ENCODE measurements around the gene EIF4A3.
A peak's percentile ranks its signal among the peaks of the same experiment; 100 is the strongest.

EIF4A3 gene

GRCh38 chr17:80147035-80147822 is at the start of gene EIF4A3:
Gene EIF4A3, minus strand, starts transcription at chr17:80147128. Its CDS starts 167 bp downstream, at chr17:80146961.
- peak; percentile 99 for DNase-seq (ENCODE audit: low spot score)

GRCh38 chr17:80196652-80197051 is 49.7 kb upstream of the EIF4A3 start:
- no peak for DNase-seq (ENCODE audit: low spot score)

DNA sequence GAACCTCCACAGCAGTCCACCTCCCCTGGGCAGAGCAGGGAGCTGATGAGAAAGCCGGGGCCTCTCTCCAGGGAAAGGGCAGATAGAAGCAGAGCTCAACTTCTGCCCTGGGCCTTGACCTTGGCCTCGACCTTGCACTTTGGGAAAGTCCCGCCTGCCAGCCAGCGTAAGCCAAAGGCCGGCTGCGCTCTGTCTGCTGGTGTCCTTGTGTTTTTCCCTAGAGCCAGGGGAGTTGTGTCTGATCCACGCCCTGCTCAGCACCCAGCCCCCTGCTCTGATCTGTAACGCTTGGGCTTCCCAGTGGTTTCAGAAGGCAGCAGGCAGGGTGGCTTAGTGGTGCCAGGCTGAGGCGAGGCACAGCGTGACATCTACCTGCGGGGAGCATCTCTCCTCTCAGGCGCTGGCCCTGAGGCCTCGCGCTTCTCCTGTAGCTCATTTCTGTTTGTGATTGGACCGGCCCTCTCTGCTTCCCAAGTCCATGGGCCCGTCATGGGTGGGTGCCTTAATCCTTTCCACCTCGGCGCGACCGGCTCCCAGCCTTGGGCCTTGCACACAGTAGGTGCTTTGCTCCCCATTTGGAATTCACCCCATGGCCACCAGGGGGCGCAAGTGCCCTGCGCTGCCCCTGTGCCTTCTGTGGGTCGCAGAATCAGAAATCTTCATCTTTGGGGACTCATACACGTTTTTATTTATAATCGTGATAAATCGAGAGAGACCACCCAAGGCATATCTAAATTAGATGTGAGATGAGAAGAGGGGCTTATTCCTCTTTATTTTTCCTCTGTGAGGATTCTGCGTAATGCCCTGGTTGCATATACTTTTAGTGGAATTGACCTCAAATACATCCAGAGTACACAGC is 49.0 kb upstream of the EIF4A3 start:
- no peak for DNase-seq (ENCODE audit: low spot score)

- no peak for DNase-seq (ENCODE audit: low spot score)
Measured at GRCh38 chr17:80195141-80195540, 48.2 kb upstream of the EIF4A3 start.

GRCh38 chr17:80191865-80192661 is 45.1 kb upstream of the EIF4A3 start:
- DNase-seq (ENCODE audit: low spot score) = peak; percentile 64

DNA sequence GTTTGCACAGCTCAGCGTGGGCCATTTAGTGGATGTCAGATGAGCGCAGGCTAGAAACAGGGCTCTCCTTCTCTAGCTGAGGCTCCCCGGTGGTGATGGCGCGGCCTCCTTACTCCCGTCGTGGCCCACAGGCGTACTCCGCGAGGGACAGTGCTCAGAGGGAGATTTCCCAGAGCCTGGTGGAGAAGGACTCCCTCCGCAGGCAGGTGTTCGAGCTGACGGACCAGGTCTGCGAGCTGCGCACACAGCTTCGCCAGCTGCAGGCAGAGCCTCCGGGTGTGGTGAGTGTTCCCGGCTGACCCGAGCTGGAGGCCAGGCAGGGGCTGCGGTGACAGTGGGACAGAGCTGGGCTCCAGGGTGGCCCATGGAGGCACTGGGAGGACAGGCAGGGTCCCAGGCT is 44.3 kb upstream of the EIF4A3 start:
- DNase-seq (ENCODE audit: low spot score) = no peak

DNA sequence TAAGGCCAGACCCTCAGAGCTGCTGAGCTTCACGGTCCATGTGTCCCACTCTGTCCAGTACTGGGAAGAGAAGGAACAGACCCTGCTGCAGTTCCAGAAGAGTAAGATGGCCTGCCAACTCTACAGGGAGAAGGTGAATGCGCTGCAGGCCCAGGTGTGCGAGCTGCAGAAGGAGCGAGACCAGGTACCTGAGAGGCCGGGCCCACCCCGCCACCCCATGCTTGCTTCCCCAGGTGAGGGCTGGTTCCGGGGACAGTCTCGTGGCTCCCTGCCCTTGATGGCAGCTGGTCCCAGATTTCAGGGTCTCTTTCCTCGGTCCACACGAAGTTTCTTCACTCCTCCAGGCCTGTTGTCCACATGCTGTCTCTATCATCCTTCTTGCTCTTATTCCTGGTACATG is 43.8 kb upstream of the EIF4A3 start:
- DNase-seq (ENCODE audit: low spot score) = no peak

- no peak for DNase-seq (ENCODE audit: low spot score)
Measured at GRCh38 chr17:80189611-80190010, 42.7 kb upstream of the EIF4A3 start.

DNA sequence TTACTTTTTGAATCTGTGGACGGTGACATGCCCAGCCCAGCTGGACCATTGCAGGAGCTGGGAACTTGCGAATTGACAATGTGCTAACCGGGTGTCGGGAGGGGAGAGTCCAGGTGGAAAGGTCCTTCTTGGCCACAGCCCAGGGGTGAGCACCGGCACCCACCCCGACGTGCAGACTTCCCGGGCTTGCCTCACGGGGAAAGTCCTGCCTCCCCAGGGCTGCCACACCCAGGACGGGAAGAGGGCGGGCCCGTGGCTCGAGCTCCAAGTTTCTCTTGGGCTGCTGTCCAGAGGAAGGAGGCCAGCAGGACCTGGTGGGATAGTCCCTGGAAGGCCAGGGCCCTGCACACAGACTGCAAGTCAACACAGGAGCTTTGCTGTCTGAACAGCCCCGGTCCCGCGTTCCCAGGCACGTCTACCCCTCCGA is 40.6 kb upstream of the EIF4A3 start:
- DNase-seq (ENCODE audit: low spot score) = no peak

DNA sequence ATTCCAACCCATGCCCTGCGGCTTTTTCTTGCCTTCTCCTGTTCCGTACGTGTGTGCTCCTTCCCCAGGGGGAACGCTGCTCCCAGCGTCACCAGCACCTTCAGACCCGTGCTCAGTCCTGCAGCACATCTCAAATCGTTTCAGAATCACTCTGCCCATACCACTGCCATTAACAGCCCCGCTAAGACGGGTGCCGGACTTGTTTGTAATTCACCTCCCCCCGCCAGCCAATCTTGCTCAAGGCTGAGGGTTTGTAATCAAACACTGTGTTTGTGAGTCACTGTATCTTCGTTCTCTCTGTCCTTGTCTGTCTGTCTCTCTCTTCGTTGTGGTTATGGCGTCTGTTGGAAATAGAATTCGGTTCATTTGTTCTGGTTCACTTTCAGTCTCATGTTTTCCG is 40.2 kb upstream of the EIF4A3 start:
- no peak for DNase-seq (ENCODE audit: low spot score)

DNA sequence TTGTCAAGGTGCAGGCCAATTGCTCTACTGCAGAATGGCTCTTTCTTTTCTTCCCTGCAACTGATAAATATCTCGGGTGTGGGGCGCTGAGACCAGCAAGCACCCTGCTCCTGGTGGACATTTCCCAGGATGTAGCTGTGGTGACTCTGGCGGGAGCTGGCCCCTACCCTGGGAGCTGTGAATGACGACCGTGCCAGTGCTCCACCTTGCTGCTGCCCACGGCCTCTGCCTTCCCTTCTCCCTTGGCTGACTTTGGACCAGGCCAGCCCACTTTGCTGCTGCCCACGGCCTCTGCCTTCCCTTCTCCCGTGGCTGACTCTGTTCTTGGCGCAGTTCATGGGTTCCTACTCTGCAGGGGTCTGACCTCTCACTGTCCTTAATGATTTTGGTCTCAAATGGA is 39.0 kb upstream of the EIF4A3 start:
- DNase-seq (ENCODE audit: low spot score) = no peak

DNA sequence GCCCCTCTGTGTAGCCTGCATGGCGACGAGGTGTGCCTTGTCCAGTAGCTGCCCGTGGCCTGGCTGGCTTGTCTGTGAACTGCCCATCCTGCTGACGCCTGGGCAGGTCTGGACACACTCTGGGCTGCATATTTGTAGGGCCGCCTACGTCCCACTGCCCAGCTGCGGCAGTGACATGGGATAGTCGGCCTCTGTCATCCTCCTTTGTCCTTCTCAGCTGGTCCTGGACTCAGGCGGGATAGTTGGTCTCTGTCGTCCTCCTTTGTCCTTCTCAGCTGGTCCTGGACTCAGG is 37.4 kb upstream of the EIF4A3 start:
- DNase-seq (ENCODE audit: low spot score) = no peak

- DNase-seq (ENCODE audit: low spot score) = no peak
Measured at GRCh38 chr17:80183581-80184422, 36.9 kb upstream of the EIF4A3 start.

DNA sequence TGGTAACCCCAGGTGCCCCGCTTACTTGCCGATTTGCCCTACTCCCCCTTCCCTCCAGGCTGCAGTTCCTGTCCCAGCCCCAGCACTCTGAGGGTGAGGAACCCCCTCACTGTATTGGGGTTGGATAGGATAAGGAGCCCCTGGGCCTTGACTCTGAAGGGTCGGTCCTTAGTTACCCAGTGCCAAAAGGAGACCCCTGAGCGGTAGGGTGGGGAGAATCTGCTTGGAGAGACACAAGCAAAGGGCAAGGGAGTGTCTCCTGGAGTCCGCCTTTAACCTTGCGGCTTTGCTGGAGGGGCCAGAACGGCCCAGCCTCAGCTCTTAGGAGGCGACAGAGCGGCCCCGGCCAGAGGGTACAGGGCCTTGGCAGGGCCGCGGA is 35.9 kb upstream of the EIF4A3 start:
- DNase-seq (ENCODE audit: low spot score) = no peak

- DNase-seq (ENCODE audit: low spot score) = no peak
Measured at GRCh38 chr17:80182118-80182844, 35.4 kb upstream of the EIF4A3 start.

DNA sequence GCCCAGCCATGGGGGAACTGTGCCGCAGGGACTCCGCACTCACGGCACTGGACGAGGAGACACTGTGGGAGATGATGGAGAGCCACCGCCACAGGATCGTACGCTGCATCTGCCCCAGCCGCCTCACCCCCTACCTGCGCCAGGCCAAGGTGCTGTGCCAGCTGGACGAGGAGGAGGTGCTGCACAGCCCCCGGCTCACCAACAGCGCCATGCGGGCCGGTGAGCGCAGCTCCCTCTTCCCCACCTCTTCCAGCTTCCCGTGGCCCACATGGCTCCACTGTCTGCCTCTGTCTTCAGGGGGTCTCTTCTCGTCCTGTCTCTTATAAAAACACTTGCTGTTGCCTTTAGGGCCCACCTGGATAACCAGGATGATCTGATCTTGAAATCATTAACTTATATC is 34.5 kb upstream of the EIF4A3 start:
- DNase-seq (ENCODE audit: low spot score) = no peak

DNA sequence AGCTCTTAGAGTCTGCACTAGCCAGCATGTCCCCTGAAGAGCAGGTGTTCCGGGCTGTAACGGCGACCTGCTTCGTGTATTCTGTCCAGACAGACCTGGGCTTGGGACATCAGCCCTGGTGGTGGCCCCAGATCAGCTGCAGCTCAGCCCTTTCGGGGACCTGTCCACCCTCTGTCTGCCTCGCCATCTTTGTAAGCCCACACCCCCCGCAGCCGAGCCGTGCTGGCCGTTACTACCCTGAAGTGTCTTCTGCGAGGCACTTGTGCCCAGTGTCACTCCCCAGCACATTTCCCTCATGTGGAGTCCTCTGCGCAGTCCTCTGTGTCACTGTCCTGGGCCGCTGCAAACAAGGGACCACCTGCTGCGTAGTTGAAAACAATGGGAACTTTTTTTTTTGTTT is 33.3 kb upstream of the EIF4A3 start:
- DNase-seq (ENCODE audit: low spot score) = no peak

- no peak for DNase-seq (ENCODE audit: low spot score)
Measured at GRCh38 chr17:80177986-80178595, 31.2 kb upstream of the EIF4A3 start.

GRCh38 chr17:80176757-80177156 is 29.8 kb upstream of the EIF4A3 start:
- no peak for DNase-seq (ENCODE audit: low spot score)

- no peak for DNase-seq (ENCODE audit: low spot score)
Measured at GRCh38 chr17:80173916-80174315, 27.0 kb upstream of the EIF4A3 start.

GRCh38 chr17:80173126-80173525 is 26.2 kb upstream of the EIF4A3 start:
- no peak for DNase-seq (ENCODE audit: low spot score)
